HepG2 (cell line): Measurements from ENCODE around the gene CD58. TPM values are rescaled to one million over a fixed set of nuclear protein-coding genes. Genes with fewer than 3 reads are reported as not detected.

Experiments
- ASH2L ChIP-seq: fragments of 300-600, 200-600 bp; sonication (generic); IDR thresholded peaks from 2 replicates; pipeline ENCODE4 v1.7.0; 2017; ENCODE audit warnings: low read depth, mild to moderate bottlenecking, moderate library complexity, mixed read lengths, low read length; ENCODE audit not compliant: insufficient read length
- CEBPB ChIP-seq: IDR thresholded peaks from 2 replicates; pipeline ENCODE4 v1.6.1; 2011; ENCODE audit warnings: low read depth, low read length, improper control_type of control experiment, borderline replicate concordance
- FOSL2 ChIP-seq: sonication (generic); formaldehyde crosslinking; IDR thresholded peaks from 2 replicates; pipeline ENCODE4 v1.4.0; 2020; ENCODE audit warnings: missing genetic modification reagents
- NCOA5 ChIP-seq: sonication (generic); formaldehyde crosslinking; IDR thresholded peaks from 2 replicates; pipeline ENCODE4 v1.4.0; 2020; ENCODE audit warnings: missing genetic modification reagents
- RORA ChIP-seq: sonication (generic); formaldehyde crosslinking; IDR thresholded peaks from 2 replicates; pipeline ENCODE4 v1.5.0; 2020; ENCODE audit warnings: mild to moderate bottlenecking, missing genetic modification reagents, moderate library complexity
- SNAPC4 ChIP-seq: sonication (generic); formaldehyde crosslinking; IDR thresholded peaks from 2 replicates; pipeline ENCODE4 v1.4.0; 2020; ENCODE audit warnings: mild to moderate bottlenecking, missing genetic modification reagents
- SSRP1 ChIP-seq: IDR thresholded peaks from 2 replicates; pipeline ENCODE4 v1.6.1; 2016; ENCODE audit warnings: control low read depth
- ZBTB20 ChIP-seq: sonication (generic); formaldehyde crosslinking; IDR thresholded peaks from 2 replicates; pipeline ENCODE4 v1.8.1; 2023; ENCODE audit warnings: missing genetic modification reagents, low read depth, mild to moderate bottlenecking, borderline replicate concordance
- ZNF10 ChIP-seq: sonication (generic); formaldehyde crosslinking; IDR thresholded peaks from 2 replicates; pipeline ENCODE4 v1.4.0; 2020; ENCODE audit warnings: mild to moderate bottlenecking, low read depth, missing genetic modification reagents, borderline replicate concordance
- ZNF570 ChIP-seq: sonication (generic); formaldehyde crosslinking; IDR thresholded peaks from 2 replicates; pipeline ENCODE4 v1.4.0; 2020; ENCODE audit warnings: mild to moderate bottlenecking, missing genetic modification reagents, borderline replicate concordance
- ZNF772 ChIP-seq: sonication (generic); formaldehyde crosslinking; IDR thresholded peaks from 2 replicates; pipeline ENCODE4 v1.5.0; 2020; ENCODE audit warnings: mild to moderate bottlenecking, missing genetic modification reagents
- polyA plus RNA-seq, 8 experiments: library from polyadenylated mRNA; depleted of rRNA in 3 of 8; stranded (reverse) in 7 of 8; unstranded in 1 of 8; fragments of >200 nt; fragmentation: Illumina TruSeq in 4 of 8; extraction: Trizol in 4 of 8; gene quantifications; 2 replicates each; pipeline versions ENCODE4 v1.2.1 to v1.2.3, GENCODE V29; 2011 to 2016; ENCODE audit warnings: low read depth in 4 of 8, missing spikeins in 1 of 8, mixed read lengths in 1 of 8; ENCODE audit not compliant: insufficient read depth in 1 of 8
- total RNA-seq, 5 experiments: library from RNA; depleted of rRNA; stranded (reverse); fragments of >200 nt; fragmentation: Illumina TruSeq; extraction: Trizol; gene quantifications; 2 replicates each; pipeline ENCODE4 v1.2.3, GENCODE V29; 2016; ENCODE audit warnings: low read depth in 1 of 5
- TF ChIP-seq, protein P1 (sequence below): sonication (generic); formaldehyde crosslinking; IDR thresholded peaks from 2 replicates; pipeline ENCODE4 v1.4.0; 2020; ENCODE audit warnings: mild to moderate bottlenecking, missing genetic modification reagents
- TF ChIP-seq, protein P2 (sequence below): IDR thresholded peaks from 2 replicates; pipeline ENCODE4 v1.6.1; 2016
- TF ChIP-seq, protein P3 (sequence below): IDR thresholded peaks from 2 replicates; pipeline ENCODE4 v1.6.1; 2018; ENCODE audit warnings: missing genetic modification reagents

Gene CD58
- total and polyA plus RNA-seq, 2 of the 13 experiments (the other 11 are each of a cell fraction or from before 2014, with no cell fraction given) = 9.4 to 13.5 TPM

- TF ChIP-seq SSRP1 (CRISPR knock-in tag) (no peak), FOSL2 (CRISPR knock-in tag) (peak; percentile 78), SNAPC4 (CRISPR knock-in tag) (no peak), ZNF10 (no peak), RORA (no peak), CEBPB (no peak), ZNF570 (CRISPR knock-in tag) (no peak), NCOA5 (CRISPR knock-in tag) (no peak), ASH2L (peak; percentile 25), ZNF772 (no peak), ZBTB20 (CRISPR knock-in tag) (no peak)
- TF ChIP-seq, protein P1, sequence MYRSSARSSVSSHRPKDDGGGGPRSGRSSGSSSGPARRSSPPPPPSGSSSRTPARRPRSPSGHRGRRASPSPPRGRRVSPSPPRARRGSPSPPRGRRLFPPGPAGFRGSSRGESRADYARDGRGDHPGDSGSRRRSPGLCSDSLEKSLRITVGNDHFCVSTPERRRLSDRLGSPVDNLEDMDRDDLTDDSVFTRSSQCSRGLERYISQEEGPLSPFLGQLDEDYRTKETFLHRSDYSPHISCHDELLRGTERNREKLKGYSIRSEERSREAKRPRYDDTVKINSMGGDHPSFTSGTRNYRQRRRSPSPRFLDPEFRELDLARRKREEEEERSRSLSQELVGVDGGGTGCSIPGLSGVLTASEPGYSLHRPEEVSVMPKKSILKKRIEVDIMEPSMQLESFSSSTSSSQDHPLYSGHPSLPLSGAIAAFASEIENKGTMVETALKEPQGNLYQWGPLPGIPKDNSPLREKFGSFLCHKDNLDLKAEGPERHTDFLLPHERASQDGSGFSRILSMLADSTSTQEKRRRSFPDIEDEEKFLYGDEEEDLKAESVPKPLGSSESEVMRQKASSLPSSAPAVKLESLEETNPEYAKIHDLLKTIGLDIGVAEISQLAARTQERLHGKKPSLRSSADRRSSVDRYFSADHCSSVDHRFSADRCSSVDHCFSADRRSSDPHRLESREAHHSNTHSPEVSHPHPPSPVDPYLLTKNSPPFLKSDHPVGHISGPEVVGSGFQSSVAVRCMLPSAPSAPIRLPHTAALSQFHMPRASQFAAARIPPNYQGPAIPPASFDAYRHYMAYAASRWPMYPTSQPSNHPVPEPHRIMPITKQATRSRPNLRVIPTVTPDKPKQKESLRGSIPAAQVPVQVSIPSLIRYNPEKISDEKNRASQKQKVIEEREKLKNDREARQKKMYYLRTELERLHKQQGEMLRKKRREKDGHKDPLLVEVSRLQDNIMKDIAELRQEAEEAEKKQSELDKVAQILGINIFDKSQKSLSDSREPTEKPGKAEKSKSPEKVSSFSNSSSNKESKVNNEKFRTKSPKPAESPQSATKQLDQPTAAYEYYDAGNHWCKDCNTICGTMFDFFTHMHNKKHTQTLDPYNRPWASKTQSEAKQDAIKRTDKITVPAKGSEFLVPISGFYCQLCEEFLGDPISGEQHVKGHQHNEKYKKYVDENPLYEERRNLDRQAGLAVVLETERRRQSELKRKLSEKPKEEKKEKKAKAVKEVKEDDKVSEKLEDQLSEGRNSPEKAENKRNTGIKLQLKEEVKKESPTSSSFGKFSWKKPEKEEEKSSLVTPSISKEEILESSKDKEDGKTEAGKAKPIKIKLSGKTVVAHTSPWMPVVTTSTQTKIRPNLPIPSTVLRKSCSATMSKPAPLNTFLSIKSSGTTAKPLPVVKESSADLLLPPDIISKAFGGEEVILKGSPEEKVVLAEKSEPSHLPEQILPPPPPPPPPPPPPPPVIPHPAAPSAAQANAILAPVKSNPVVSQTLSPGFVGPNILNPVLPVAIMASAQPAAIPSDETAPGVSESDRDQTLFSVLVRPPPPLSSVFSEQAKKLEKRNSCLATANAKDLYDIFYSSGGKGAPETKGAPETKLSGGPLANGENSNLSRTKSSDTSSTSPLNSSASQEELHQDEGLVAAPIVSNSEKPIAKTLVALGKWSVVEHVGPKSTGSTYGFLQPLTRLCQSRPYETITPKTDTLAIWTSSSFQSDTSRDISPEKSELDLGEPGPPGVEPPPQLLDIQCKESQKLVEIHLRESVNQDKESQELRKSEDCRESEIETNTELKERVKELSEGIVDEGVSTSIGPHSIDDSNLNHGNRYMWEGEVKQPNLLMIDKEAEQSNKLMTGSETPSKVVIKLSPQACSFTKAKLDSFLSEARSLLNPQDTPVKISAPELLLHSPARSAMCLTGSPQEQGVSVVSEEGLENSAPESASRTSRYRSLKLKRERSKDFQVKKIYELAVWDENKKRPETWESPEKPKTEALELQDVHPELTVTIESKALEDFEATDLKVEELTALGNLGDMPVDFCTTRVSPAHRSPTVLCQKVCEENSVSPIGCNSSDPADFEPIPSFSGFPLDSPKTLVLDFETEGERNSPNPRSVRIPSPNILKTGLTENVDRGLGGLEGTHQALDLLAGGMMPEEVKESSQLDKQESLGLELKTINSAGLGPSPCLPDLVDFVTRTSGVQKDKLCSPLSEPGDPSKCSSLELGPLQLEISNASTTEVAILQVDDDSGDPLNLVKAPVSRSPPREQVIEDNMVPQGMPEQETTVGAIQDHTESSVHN (CRISPR knock-in tag) = no peak
- TF ChIP-seq, protein P2, sequence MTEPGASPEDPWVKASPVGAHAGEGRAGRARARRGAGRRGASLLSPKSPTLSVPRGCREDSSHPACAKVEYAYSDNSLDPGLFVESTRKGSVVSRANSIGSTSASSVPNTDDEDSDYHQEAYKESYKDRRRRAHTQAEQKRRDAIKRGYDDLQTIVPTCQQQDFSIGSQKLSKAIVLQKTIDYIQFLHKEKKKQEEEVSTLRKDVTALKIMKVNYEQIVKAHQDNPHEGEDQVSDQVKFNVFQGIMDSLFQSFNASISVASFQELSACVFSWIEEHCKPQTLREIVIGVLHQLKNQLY = peak; percentile 64; the same call in 1 of the 2 replicates
- TF ChIP-seq, protein P3, sequence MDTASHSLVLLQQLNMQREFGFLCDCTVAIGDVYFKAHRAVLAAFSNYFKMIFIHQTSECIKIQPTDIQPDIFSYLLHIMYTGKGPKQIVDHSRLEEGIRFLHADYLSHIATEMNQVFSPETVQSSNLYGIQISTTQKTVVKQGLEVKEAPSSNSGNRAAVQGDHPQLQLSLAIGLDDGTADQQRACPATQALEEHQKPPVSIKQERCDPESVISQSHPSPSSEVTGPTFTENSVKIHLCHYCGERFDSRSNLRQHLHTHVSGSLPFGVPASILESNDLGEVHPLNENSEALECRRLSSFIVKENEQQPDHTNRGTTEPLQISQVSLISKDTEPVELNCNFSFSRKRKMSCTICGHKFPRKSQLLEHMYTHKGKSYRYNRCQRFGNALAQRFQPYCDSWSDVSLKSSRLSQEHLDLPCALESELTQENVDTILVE (CRISPR knock-in tag) = peak; percentile 43; the same call in 1 of the 2 replicates
These were observed 85.6 kb downstream of the CD58 start (continued) for GRCh38 chr1:116485071-116485735.
